SK-N-SH (cell line): ENCODE measurements around the gene STK25. TPM values are rescaled to one million over a fixed set of nuclear protein-coding genes. Genes with fewer than 3 reads are reported as not detected.

ENCODE experiments used
- CTCF ChIA-PET: fragments of 300-600, 350-600 bp; formaldehyde crosslinking; extraction: SDS; loops from one replicate; lab custom pipeline; 2021; lab: Yijun Ruan, JAX
- POLR2A ChIA-PET: fragments of 350-600 bp; sonication (Branson Sonifier 250); formaldehyde crosslinking; extraction: SDS; loops from one replicate; lab custom pipeline; 2020; ENCODE audit warnings: antibody characterized with exemption, inconsistent platforms; lab: Yijun Ruan, JAX
- DNase-seq: peaks from one replicate; pipeline ENCODE4 v3.0.0; 2012
- H2AFZ ChIP-seq: fragments of 200-600 bp; sonication (generic); 2 replicates; pipeline ENCODE4 v1.8.1; 2016; ENCODE audit warnings: antibody characterized with exemption, mild to moderate bottlenecking, low read depth
- H3F3A ChIP-seq: fragments of 200-600 bp; sonication (generic); replicated peaks from 2 replicates; pipeline ENCODE3; 2016; ENCODE audit warnings: antibody characterized with exemption, mild to moderate bottlenecking; ENCODE audit not compliant: insufficient read depth
- H3K27ac ChIP-seq, 2 experiments: fragments of 200-500 bp in 1 of 2; fragments of 200-600 bp in 1 of 2; sonication (Bioruptor generic) in 1 of 2; sonication (generic), shearing (Covaris generic) in 1 of 2; 2 replicates each; pipeline versions ENCODE4 v1.5.1 to v1.6.1; 2014 to 2016; ENCODE audit warnings: low read depth in 2 of 2, inconsistent platforms in 1 of 2, low read length in 1 of 2, mild to moderate bottlenecking in 1 of 2, mixed read lengths in 1 of 2
- H3K27me3 ChIP-seq: fragments of 200-600 bp; sonication (generic), shearing (Covaris generic); 2 replicates; pipeline ENCODE4 v1.6.1; 2016; ENCODE audit warnings: mixed run types; ENCODE audit not compliant: insufficient read depth
- H3K36me3 ChIP-seq, 2 experiments: fragments of 200-500 bp in 1 of 2; fragments of 200-600 bp in 1 of 2; sonication (Bioruptor generic) in 1 of 2; sonication (generic) in 1 of 2; replicated peaks in 1 of 2; 2 replicates each; pipeline versions ENCODE3 to v1.5.1; 2014 to 2016; ENCODE audit warnings: low read length in 1 of 2, mild to moderate bottlenecking in 1 of 2; ENCODE audit not compliant: insufficient read depth in 2 of 2, control insufficient read depth in 1 of 2
- H3K4me1 ChIP-seq, 2 experiments: fragments of 200-500 bp in 1 of 2; fragments of 200-600 bp in 1 of 2; sonication (Bioruptor generic) in 1 of 2; sonication (generic), shearing (Covaris generic) in 1 of 2; 2 replicates each; pipeline versions ENCODE4 v1.5.1 to v1.6.1; 2014 to 2016; ENCODE audit warnings: low read depth in 1 of 2, low read length in 1 of 2, mixed run types in 1 of 2; ENCODE audit not compliant: insufficient read depth in 2 of 2, control insufficient read depth in 1 of 2
- H3K4me2 ChIP-seq: fragments of 200-600 bp; sonication (generic), shearing (Covaris generic); 2 replicates; pipeline ENCODE4 v1.6.1; 2017; ENCODE audit warnings: mixed run types
- H3K4me3 ChIP-seq, 2 experiments: fragments of 200-500 bp in 1 of 2; fragments of 200-600 bp in 1 of 2; sonication (Bioruptor generic) in 1 of 2; sonication (generic), shearing (Covaris generic) in 1 of 2; 2 replicates each; pipeline versions ENCODE4 v1.5.1 to v1.8.1; 2014 to 2016; ENCODE audit warnings: low read depth in 2 of 2, inconsistent platforms in 1 of 2, low read length in 1 of 2, mild to moderate bottlenecking in 1 of 2, mixed read lengths in 1 of 2, moderate library complexity in 1 of 2
- H3K79me2 ChIP-seq: fragments of 200-600 bp; sonication (generic); 2 replicates; pipeline ENCODE4 v1.8.1; 2017; ENCODE audit warnings: mild to moderate bottlenecking; ENCODE audit not compliant: insufficient read depth
- H3K9ac ChIP-seq: fragments of 200-600 bp; sonication (generic); 2 replicates; pipeline ENCODE4 v1.6.1; 2017; ENCODE audit warnings: mixed run types
- H3K9me2 ChIP-seq: fragments of 200-600 bp; sonication (generic); 2 replicates; pipeline ENCODE4 v1.6.1; 2017; ENCODE audit warnings: mixed run types
- H3K9me3 ChIP-seq: fragments of 200-600 bp; sonication (generic); 2 replicates; pipeline ENCODE4 v1.6.1; 2017; ENCODE audit warnings: mixed run types, mild to moderate bottlenecking, moderate library complexity
- H4K20me1 ChIP-seq: fragments of 200-600 bp; sonication (generic); 2 replicates; pipeline ENCODE4 v1.6.1; 2017; ENCODE audit warnings: mild to moderate bottlenecking, mixed run types; ENCODE audit not compliant: insufficient read depth
- FOSL2 ChIP-seq: IDR thresholded peaks from 2 replicates; pipeline ENCODE4 v1.4.0; 2012; ENCODE audit warnings: low read depth, mild to moderate bottlenecking, moderate library complexity, borderline replicate concordance
- JUND ChIP-seq: IDR thresholded peaks from 2 replicates; pipeline ENCODE4 v1.4.0; 2012
- MAX ChIP-seq: IDR thresholded peaks from 2 replicates; pipeline ENCODE4 v1.4.0; 2012; ENCODE audit warnings: low read depth
- MXI1 ChIP-seq: IDR thresholded peaks from 2 replicates; pipeline ENCODE4 v1.6.1; 2012; ENCODE audit warnings: mild to moderate bottlenecking, low read depth, low read length, improper control_type of control experiment
- NFIC ChIP-seq: IDR thresholded peaks from 2 replicates; pipeline ENCODE4 v1.4.0; 2012; ENCODE audit warnings: borderline replicate concordance
- RAD21 ChIP-seq: IDR thresholded peaks from 2 replicates; pipeline ENCODE4 v1.6.1; 2012; ENCODE audit warnings: mild to moderate bottlenecking, low read length
- REST ChIP-seq: IDR thresholded peaks from 2 replicates; pipeline ENCODE4 v1.6.1; 2012; ENCODE audit warnings: mild to moderate bottlenecking, low read depth, low read length, moderate library complexity
- RFX5 ChIP-seq: IDR thresholded peaks from 2 replicates; pipeline ENCODE4 v1.6.1; 2012; ENCODE audit warnings: mild to moderate bottlenecking, improper control_type of control experiment, low read length
- SIN3A ChIP-seq: IDR thresholded peaks from 2 replicates; pipeline ENCODE4 v1.6.1; 2012; ENCODE audit warnings: low read depth, mild to moderate bottlenecking, low read length, moderate library complexity, borderline replicate concordance
- SMC3 ChIP-seq: IDR thresholded peaks from 2 replicates; pipeline ENCODE4 v1.6.1; 2012; ENCODE audit warnings: low read depth, low read length, improper control_type of control experiment
- TCF12 ChIP-seq: IDR thresholded peaks from 2 replicates; pipeline ENCODE4 v1.4.0; 2012
- TEAD4 ChIP-seq: IDR thresholded peaks from 2 replicates; pipeline ENCODE4 v1.4.0; 2012; ENCODE audit warnings: mild to moderate bottlenecking, borderline replicate concordance; ENCODE audit not compliant: insufficient read depth
- ZBTB33 ChIP-seq: IDR thresholded peaks from 2 replicates; pipeline ENCODE4 v1.4.0; 2012; ENCODE audit warnings: low read depth, borderline replicate concordance
- WGBS: methylation state at CpG from one replicate; pipeline ENCODE4 v1.1.6; 2017; ENCODE audit warnings: low lambda C conversion rate; 5-methylcytosine and 5-hydroxymethylcytosine counted together
- polyA plus RNA-seq, 3 experiments: library from polyadenylated mRNA; depleted of rRNA; stranded (reverse); fragments of >200 nt; gene quantifications; 2 replicates each; pipeline ENCODE4 v1.2.3, GENCODE V29; 2012

The STK25 gene
- polyA plus RNA-seq, 1 of the 3 experiments (the other 2 are of a cell fraction) = 236 TPM

- H3K36me3 ChIP-seq = no peaks in the 10 kb centered on the region
- H3K27ac ChIP-seq = no peak overlapping the region
- CTCF ChIA-PET = interaction anchor here (1.1 kb wide), 1 partner anchor 66 kb away, joined by 3 read pairs; no protein-coding TSS in a partner anchor
- no peak for DNase-seq
- POLR2A ChIA-PET = no interaction called here
- no peak overlapping the region for H3K9ac ChIP-seq
- no peaks in the 10 kb centered on the region for H4K20me1 ChIP-seq
- H3K9me3 ChIP-seq = no peaks in the 10 kb centered on the region
- no peaks in the 10 kb centered on the region for H3K79me2 ChIP-seq
- H3K4me3 ChIP-seq = no peak overlapping the region
- H3K27me3 ChIP-seq = no peaks in the 10 kb centered on the region
- H2AFZ ChIP-seq = no peak overlapping the region
- 85% methylated on average over 8 of the region's 8 CpGs for WGBS
- no peak overlapping the region for H3K4me2 ChIP-seq
- peaks cover 0 to 7% of the 10 kb centered on the region in 2 experiments; a peak in 1 of 4 replicates for H3K4me1 ChIP-seq
- no peaks in the 10 kb centered on the region for H3K9me2 ChIP-seq
- no peaks in the 10 kb centered on the region for H3F3A ChIP-seq
- TF ChIP-seq TEAD4 (no peak), REST (no peak), MXI1 (no peak), TCF12 (no peak), NFIC (no peak), SIN3A (no peak), RFX5 (no peak), RAD21 (no peak), ZBTB33 (no peak), MAX (no peak), SMC3 (no peak), FOSL2 (no peak), JUND (no peak)
Measured at GRCh38 chr2:241532168-241532567, 23.8 kb upstream of the STK25 start.
